Activated naive CD8-positive, alpha-beta T cell treated with anti-CD3 and anti-CD28 coated beads, Interleukin-2, amount 50 U/mL, for 24 hours (primary cell): ENCODE results near the gene LRR1.
A peak's percentile ranks its signal among the peaks of the same experiment; 100 is the strongest.
"Not testable (repeated sequence)": the region's sequence is repeated elsewhere in the genome, so short reads cannot be mapped to it uniquely, and the experiment has no call there.

Source experiments
- ATAC-seq: fragments of 150-1000 bp; cut with Tn5 transposase; one replicate; pipeline ENCODE4 v1.10.0; 2021
- DNase-seq: peaks from one replicate; pipeline ENCODE4 v3.0.0; 2021
- H3K27ac Mint-ChIP-seq: one replicate; pipeline ENCODE4 v1.8.0; 2021; ENCODE audit warnings: mild to moderate bottlenecking, mixed read lengths
- H3K27me3 Mint-ChIP-seq: one replicate; pipeline ENCODE4 v1.8.0; 2021; ENCODE audit warnings: mixed read lengths
- H3K36me3 Mint-ChIP-seq: one replicate; pipeline ENCODE4 v1.8.0; 2021; ENCODE audit warnings: low read depth, mixed read lengths
- H3K4me1 Mint-ChIP-seq: one replicate; pipeline ENCODE4 v1.8.0; 2021; ENCODE audit warnings: mixed read lengths
- H3K4me3 Mint-ChIP-seq: one replicate; pipeline ENCODE4 v1.8.0; 2021; ENCODE audit warnings: mild to moderate bottlenecking, moderate library complexity, mixed read lengths
- H3K9me3 Mint-ChIP-seq: one replicate; pipeline ENCODE4 v1.8.0; 2021; ENCODE audit warnings: mixed read lengths

The LRR1 gene

GRCh38 chr14:49581209-49582112 lies 17.3 kb upstream of the LRR1 start:
- Mint-ChIP-seq H3K36me3 (peaks cover 79% of the 10 kb centered on the region), H3K27me3 (peaks cover 4% of the 10 kb centered on the region), H3K4me3 (peak overlapping the region; percentile 98), H3K4me1 (peaks cover 66% of the 10 kb centered on the region), H3K27ac (peak overlapping the region; percentile 98), H3K9me3 (no peaks in the 10 kb centered on the region)
- DNase-seq (no peak), ATAC-seq (no peak)

- Mint-ChIP-seq H3K27me3 (peaks cover 4% of the 10 kb centered on the region), H3K36me3 (peaks cover 72% of the 10 kb centered on the region), H3K4me3 (peak overlapping the region; percentile 98), H3K27ac (peak overlapping the region; percentile 98), H3K4me1 (peaks cover 66% of the 10 kb centered on the region), H3K9me3 (no peaks in the 10 kb centered on the region)
- no peak for ATAC-seq
- no peak for DNase-seq
These were observed 16.4 kb upstream of the LRR1 start for GRCh38 chr14:49582113-49582977.

GRCh38 chr14:49583629-49584028 lies 15.1 kb upstream of the LRR1 start:
- ATAC-seq (no peak), DNase-seq (no peak)
- Mint-ChIP-seq H3K4me3 (peak overlapping the region; percentile 98), H3K27me3 (peaks cover 4% of the 10 kb centered on the region), H3K36me3 (peaks cover 61% of the 10 kb centered on the region), H3K4me1 (peaks cover 60% of the 10 kb centered on the region), H3K9me3 (no peaks in the 10 kb centered on the region), H3K27ac (peak overlapping the region; percentile 98)

- Mint-ChIP-seq H3K36me3 (peaks cover 59% of the 10 kb centered on the region), H3K27ac (peak overlapping the region; percentile 98), H3K9me3 (no peaks in the 10 kb centered on the region), H3K4me1 (peaks cover 56% of the 10 kb centered on the region), H3K27me3 (peaks cover 4% of the 10 kb centered on the region), H3K4me3 (peak overlapping the region; percentile 98)
- DNase-seq (no peak), ATAC-seq (no peak)
These were observed 14.7 kb upstream of the LRR1 start for GRCh38 chr14:49584058-49584457.

- ATAC-seq, H3K9me3 Mint-ChIP-seq, H3K27me3 Mint-ChIP-seq: not testable (repeated sequence)
- Mint-ChIP-seq H3K36me3 (peaks cover 56% of the 10 kb centered on the region), H3K4me3 (peak overlapping the region; percentile 98), H3K27ac (peak overlapping the region; percentile 98), H3K4me1 (peaks cover 53% of the 10 kb centered on the region)
- DNase-seq, result peak; percentile 51
These were observed 13.6 kb upstream of the LRR1 start for GRCh38 chr14:49584981-49585640.

- ATAC-seq (peak; percentile 88), DNase-seq (peak; percentile 97)
- Mint-ChIP-seq H3K36me3 (peaks cover 54% of the 10 kb centered on the region), H3K9me3 (no peaks in the 10 kb centered on the region), H3K27ac (peak within 1 kb of the TSS; percentile 98), H3K4me1 (peaks cover 50% of the 10 kb centered on the region), H3K4me3 (peak within 1 kb of the TSS; percentile 98), H3K27me3 (peaks cover 4% of the 10 kb centered on the region)
These were observed 12.7 kb upstream of the LRR1 start, which contains the start of gene RPS29 for GRCh38 chr14:49585803-49586672. Gene RPS29, minus strand, starts transcription at chr14:49586380. Its CDS starts 34 bp downstream, at chr14:49586346.

- Mint-ChIP-seq H3K4me1 (peaks cover 41% of the 10 kb centered on the region), H3K4me3 (peak overlapping the region; percentile 98), H3K27me3 (peaks cover 4% of the 10 kb centered on the region), H3K36me3 (peaks cover 46% of the 10 kb centered on the region), H3K9me3 (no peaks in the 10 kb centered on the region), H3K27ac (peak overlapping the region; percentile 98)
- DNase-seq (peak; percentile 60), ATAC-seq (peak; percentile 7)
These were observed 11.9 kb upstream of the LRR1 start for GRCh38 chr14:49586673-49587460.

- Mint-ChIP-seq H3K27me3 (peaks cover 4% of the 10 kb centered on the region), H3K4me1 (peaks cover 17% of the 10 kb centered on the region), H3K27ac (no peak overlapping the region), H3K4me3 (no peak overlapping the region), H3K9me3 (no peaks in the 10 kb centered on the region), H3K36me3 (peaks cover 21% of the 10 kb centered on the region)
- DNase-seq, result no peak
- no peak for ATAC-seq
These were observed 9.4 kb upstream of the LRR1 start for GRCh38 chr14:49589387-49589786.

- no peaks in the 10 kb centered on the region for H3K27me3 Mint-ChIP-seq
- ATAC-seq, result no peak
- H3K9me3 Mint-ChIP-seq, result no peaks in the 10 kb centered on the region
- H3K27ac Mint-ChIP-seq, result no peak overlapping the region
- no peak overlapping the region for H3K4me3 Mint-ChIP-seq
- H3K4me1 Mint-ChIP-seq, result peaks cover 20% of the 10 kb centered on the region
- no peaks in the 10 kb centered on the region for H3K36me3 Mint-ChIP-seq
- DNase-seq, result no peak
These were observed 5.7 kb upstream of the LRR1 start for GRCh38 chr14:49593016-49593415.

- ATAC-seq (no peak), DNase-seq (no peak)
- H3K9me3 Mint-ChIP-seq, result no peaks in the 10 kb centered on the region
- H3K36me3 Mint-ChIP-seq, result no peaks in the 10 kb centered on the region
- peaks cover 20% of the 10 kb centered on the region for H3K4me1 Mint-ChIP-seq
- H3K4me3 Mint-ChIP-seq, result no peak overlapping the region
- H3K27ac Mint-ChIP-seq, result no peak overlapping the region
- no peaks in the 10 kb centered on the region for H3K27me3 Mint-ChIP-seq
These were observed 4.2 kb upstream of the LRR1 start for GRCh38 chr14:49594347-49595091.

- H3K4me1 Mint-ChIP-seq, result peaks cover 30% of the 10 kb centered on the region
- no peaks in the 10 kb centered on the region for H3K27me3 Mint-ChIP-seq
- ATAC-seq, result peak; percentile 2
- peaks cover 21% of the 10 kb centered on the region for H3K36me3 Mint-ChIP-seq
- peak overlapping the region; percentile 99 for H3K4me3 Mint-ChIP-seq
- no peaks in the 10 kb centered on the region for H3K9me3 Mint-ChIP-seq
- peak overlapping the region; percentile 98 for H3K27ac Mint-ChIP-seq
- DNase-seq, result no peak
These were observed 603 bp upstream of the LRR1 start for GRCh38 chr14:49598189-49598484.

- Mint-ChIP-seq H3K4me1 (peaks cover 6% of the 10 kb centered on the region), H3K27ac (no peak overlapping the region), H3K9me3 (no peaks in the 10 kb centered on the region), H3K27me3 (no peaks in the 10 kb centered on the region), H3K4me3 (no peak overlapping the region), H3K36me3 (peaks cover 37% of the 10 kb centered on the region)
- DNase-seq, result no peak
- ATAC-seq, result no peak
These were observed 8.8 kb downstream of the LRR1 start for GRCh38 chr14:49607583-49607982.
